ENCODE results near the gene RLF.

RLF gene

DNA sequence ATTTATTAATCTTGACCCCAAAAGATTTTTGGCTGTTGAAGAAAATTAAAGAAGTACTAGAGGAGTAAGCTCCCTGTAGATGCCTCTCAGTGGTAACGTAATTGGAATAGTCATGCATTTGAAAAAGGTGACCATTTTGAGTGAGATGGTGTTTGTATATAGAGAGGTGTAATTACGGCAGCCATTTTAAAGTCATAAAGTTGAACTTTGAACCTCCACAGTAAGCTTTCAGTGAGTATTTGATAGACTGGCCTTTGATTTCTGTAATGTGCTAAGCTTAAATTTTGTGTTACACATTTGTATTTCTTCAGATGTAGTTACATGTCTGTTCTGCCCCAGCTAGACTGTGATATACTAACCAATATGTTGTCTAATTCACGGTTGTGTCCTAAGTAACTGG, 65.0 kb downstream of the RLF start:
- no peak overlapping the region for H3K4me3 ChIP-seq (ENCODE audit: low read depth in 1 of 2, low read length in 1 of 2)
- TF ChIP-seq CTCF (IDR thresholded peaks at IDR 0.05) = no peak
- H3K27ac ChIP-seq = no peak overlapping the region
- no peaks in the 10 kb centered on the region for H3K4me1 ChIP-seq (ENCODE audit: control insufficient read depth in 1 of 2, insufficient read depth in 1 of 2, low read depth in 1 of 2, low read length in 1 of 2)
- peaks cover 39% of the 10 kb centered on the region for H3K36me3 ChIP-seq
- H3K9me3 ChIP-seq = no peaks in the 10 kb centered on the region
- no peaks in the 10 kb centered on the region for H3K27me3 ChIP-seq

DNA sequence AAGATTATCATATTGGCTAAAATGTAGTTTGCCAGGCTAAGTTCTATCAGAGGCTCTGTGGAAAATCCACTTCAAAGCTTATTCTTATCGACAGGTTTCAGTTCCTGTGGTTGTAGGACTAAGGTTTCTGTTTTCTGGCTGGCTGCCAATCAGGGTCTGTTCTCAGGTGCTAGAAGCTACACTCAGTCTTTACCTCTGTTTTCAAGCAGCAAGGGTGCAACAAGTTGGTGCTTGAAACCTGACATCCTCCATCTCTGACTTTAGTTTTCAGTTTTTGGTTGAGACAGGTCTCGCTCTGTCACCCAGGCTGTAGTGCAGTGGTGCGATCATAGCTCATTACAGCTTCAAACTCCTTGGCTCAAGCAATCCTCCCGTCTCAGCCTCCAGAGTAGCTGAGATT, 71.3 kb downstream of the RLF start:
- Histone ChIP-seq H3K36me3 (peaks cover 77% of the 10 kb centered on the region), H3K4me3 (ENCODE audit: low read depth in 1 of 2, low read length in 1 of 2) (no peak overlapping the region), H3K4me1 (ENCODE audit: control insufficient read depth in 1 of 2, insufficient read depth in 1 of 2, low read depth in 1 of 2, low read length in 1 of 2) (no peaks in the 10 kb centered on the region), H3K27ac (no peak overlapping the region), H3K9me3 (no peaks in the 10 kb centered on the region), H3K27me3 (no peaks in the 10 kb centered on the region)
- no peak for TF ChIP-seq CTCF (IDR thresholded peaks at IDR 0.05)

DNA sequence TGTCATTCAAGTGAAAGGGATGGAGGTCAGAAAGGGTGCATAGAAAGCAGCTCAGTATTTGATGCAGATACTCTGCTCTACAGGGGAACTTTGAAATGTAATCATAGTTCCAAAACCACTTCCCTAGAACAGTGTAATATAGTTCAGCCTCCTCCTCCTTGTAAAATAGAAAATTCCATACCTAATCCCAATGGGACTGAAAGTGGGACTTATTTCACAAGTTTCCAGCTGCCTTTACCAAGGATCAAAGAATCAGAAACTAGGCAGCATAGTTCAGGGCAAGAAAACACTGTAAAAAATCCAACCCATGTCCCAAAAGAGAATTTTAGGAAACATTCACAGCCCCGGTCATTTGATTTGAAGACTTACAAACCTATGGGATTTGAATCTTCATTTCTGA, 78.4 kb downstream of the RLF start:
- Histone ChIP-seq H3K9me3 (no peaks in the 10 kb centered on the region), H3K4me1 (ENCODE audit: control insufficient read depth in 1 of 2, insufficient read depth in 1 of 2, low read depth in 1 of 2, low read length in 1 of 2) (no peaks in the 10 kb centered on the region), H3K27ac (no peak overlapping the region), H3K4me3 (ENCODE audit: low read depth in 1 of 2, low read length in 1 of 2) (no peak overlapping the region), H3K27me3 (no peaks in the 10 kb centered on the region), H3K36me3 (peaks cover 51% of the 10 kb centered on the region)
- TF ChIP-seq CTCF (IDR thresholded peaks at IDR 0.05) = no peak

- no peak overlapping the region for H3K4me3 ChIP-seq (ENCODE audit: low read depth in 1 of 2, low read length in 1 of 2)
- H3K4me1 ChIP-seq (ENCODE audit: control insufficient read depth in 1 of 2, insufficient read depth in 1 of 2, low read depth in 1 of 2, low read length in 1 of 2) = no peaks in the 10 kb centered on the region
- H3K36me3 ChIP-seq = peaks cover 46% of the 10 kb centered on the region
- TF ChIP-seq CTCF (IDR thresholded peaks at IDR 0.05) = no peak
- no peaks in the 10 kb centered on the region for H3K27me3 ChIP-seq
- H3K9me3 ChIP-seq = no peaks in the 10 kb centered on the region
- no peak overlapping the region for H3K27ac ChIP-seq
Observed at GRCh38 chr1:40240390-40240789, 79.2 kb downstream of the RLF start.

- H3K9me3 ChIP-seq = no peaks in the 10 kb centered on the region
- no peak for TF ChIP-seq CTCF (IDR thresholded peaks at IDR 0.05)
- peaks cover 36% of the 10 kb centered on the region for H3K36me3 ChIP-seq
- no peaks in the 10 kb centered on the region for H3K27me3 ChIP-seq
- H3K4me1 ChIP-seq (ENCODE audit: control insufficient read depth in 1 of 2, insufficient read depth in 1 of 2, low read depth in 1 of 2, low read length in 1 of 2) = no peaks in the 10 kb centered on the region
- no peak overlapping the region for H3K4me3 ChIP-seq (ENCODE audit: low read depth in 1 of 2, low read length in 1 of 2)
- H3K27ac ChIP-seq = no peak overlapping the region
Observed at GRCh38 chr1:40241362-40241761, 80.2 kb downstream of the RLF start.

GRCh38 chr1:40243351-40243750, 82.2 kb downstream of the RLF start:
- Histone ChIP-seq H3K36me3 (peaks cover 16% of the 10 kb centered on the region), H3K4me3 (ENCODE audit: low read depth in 1 of 2, low read length in 1 of 2) (no peak overlapping the region), H3K9me3 (no peaks in the 10 kb centered on the region), H3K27ac (no peak overlapping the region), H3K4me1 (ENCODE audit: control insufficient read depth in 1 of 2, insufficient read depth in 1 of 2, low read depth in 1 of 2, low read length in 1 of 2) (no peaks in the 10 kb centered on the region), H3K27me3 (no peaks in the 10 kb centered on the region)
- no peak for TF ChIP-seq CTCF (IDR thresholded peaks at IDR 0.05)
